IMR-90 (cell line): ENCODE data around the gene FOXP4. TPM values are rescaled to one million over a fixed set of nuclear protein-coding genes. Genes with fewer than 3 reads are reported as not detected.

Experiments
- ATAC-seq: fragments of 200-7000 bp; cut with Tn5 transposase; 2 replicates; pipeline ENCODE4 v1.9.1; 2020; ENCODE audit warnings: low read depth, mild to moderate bottlenecking, moderate library complexity
- BruUV-seq: library from RNA; stranded (reverse); fragments of 400-500 nt; replicated peaks from 2 replicates; lab custom pipeline; 2021; lab: Mats Ljungman, UMichigan
- CTCF ChIA-PET: fragments of 300-600 bp; formaldehyde crosslinking; extraction: SDS; loops from one replicate; lab custom pipeline; 2021; ENCODE audit warnings: antibody characterized with exemption; lab: Yijun Ruan, JAX
- POLR2A ChIA-PET: fragments of 300-600 bp; sonication (Branson Sonifier 250); formaldehyde crosslinking; loops from one replicate; lab custom pipeline; 2022; ENCODE audit warnings: antibody characterized with exemption; ENCODE audit not compliant: unreplicated experiment; lab: Charles Lee
- DNase-seq: peaks from one replicate; pipeline ENCODE4 v3.0.0; 2013
- H2AFZ ChIP-seq: replicated peaks from 2 replicates; pipeline ENCODE3; 2013; ENCODE audit warnings: low read length, mild to moderate bottlenecking; ENCODE audit not compliant: poor library complexity
- H2AK5ac ChIP-seq: 2 replicates; pipeline ENCODE4 v1.6.1; 2013; ENCODE audit warnings: low read depth, low read length, inconsistent platforms
- H2AK9ac ChIP-seq: replicated peaks from 2 replicates; pipeline ENCODE3; 2013; ENCODE audit warnings: mild to moderate bottlenecking, low read depth, low read length, moderate library complexity; ENCODE audit not compliant: poor library complexity
- H2BK120ac ChIP-seq: 2 replicates; pipeline ENCODE4 v1.6.1; 2013; ENCODE audit warnings: low read depth, low read length, inconsistent platforms
- H2BK15ac ChIP-seq: 3 replicates; pipeline ENCODE4 v1.6.1; 2013; ENCODE audit warnings: low read depth, low read length, inconsistent platforms
- H2BK20ac ChIP-seq: 2 replicates; pipeline ENCODE4 v1.6.1; 2013; ENCODE audit warnings: low read depth, mild to moderate bottlenecking, inconsistent platforms, low read length, moderate library complexity
- H2BK5ac ChIP-seq: 2 replicates; pipeline ENCODE4 v1.6.1; 2013; ENCODE audit warnings: mild to moderate bottlenecking, low read depth, low read length, inconsistent platforms; ENCODE audit not compliant: poor library complexity, severe bottlenecking
- H3K14ac ChIP-seq: replicated peaks from 2 replicates; pipeline ENCODE4 v1.6.1; 2013; ENCODE audit warnings: low read depth, low read length, inconsistent platforms
- H3K18ac ChIP-seq: 2 replicates; pipeline ENCODE4 v1.6.1; 2013; ENCODE audit warnings: low read depth, low read length, control low read depth
- H3K23ac ChIP-seq: 2 replicates; pipeline ENCODE4 v1.6.1; 2013; ENCODE audit warnings: low read depth, low read length, inconsistent platforms
- H3K27ac ChIP-seq: 2 replicates; pipeline ENCODE4 v1.5.1; 2013; ENCODE audit warnings: mild to moderate bottlenecking, control low read depth, low read length; ENCODE audit not compliant: insufficient read depth
- H3K27me3 ChIP-seq: 2 replicates; pipeline ENCODE4 v1.6.1; 2013; ENCODE audit warnings: low read length; ENCODE audit not compliant: control insufficient read depth, insufficient read depth
- H3K36me3 ChIP-seq: 2 replicates; pipeline ENCODE4 v1.6.1; 2013; ENCODE audit warnings: low read length, mixed read lengths; ENCODE audit not compliant: control insufficient read depth, insufficient read depth
- H3K4ac ChIP-seq: 2 replicates; pipeline ENCODE4 v1.6.1; 2013; ENCODE audit warnings: low read depth, low read length, inconsistent platforms
- H3K4me1 ChIP-seq: 2 replicates; pipeline ENCODE4 v1.6.1; 2013; ENCODE audit warnings: low read length, mixed read lengths; ENCODE audit not compliant: control insufficient read depth, insufficient read depth
- H3K4me2 ChIP-seq: 2 replicates; pipeline ENCODE4 v1.6.1; 2013; ENCODE audit warnings: low read depth, mild to moderate bottlenecking, control low read depth, low read length, moderate library complexity
- H3K4me3 ChIP-seq: 2 replicates; pipeline ENCODE4 v1.5.1; 2013; ENCODE audit warnings: low read depth, mild to moderate bottlenecking, control low read depth, low read length, moderate library complexity; ENCODE audit not compliant: insufficient read depth
- H3K56ac ChIP-seq: 2 replicates; pipeline ENCODE4 v1.6.1; 2013; ENCODE audit warnings: low read length, inconsistent platforms; ENCODE audit not compliant: insufficient read depth; ENCODE audit errors: extremely low read depth
- H3K79me1 ChIP-seq, 2 experiments: 2 replicates each; pipeline ENCODE4 v1.6.1; 2013; ENCODE audit warnings: low read length in 2 of 2, inconsistent platforms in 1 of 2, low read depth in 1 of 2
- H3K9ac ChIP-seq: 2 replicates; pipeline ENCODE4 v1.6.1; 2013; ENCODE audit warnings: low read depth, low read length, control low read depth
- H3K9me1 ChIP-seq: 2 replicates; pipeline ENCODE4 v1.6.1; 2013; ENCODE audit warnings: low read length, inconsistent platforms; ENCODE audit not compliant: insufficient read depth
- H3K9me3 ChIP-seq: 2 replicates; pipeline ENCODE4 v1.6.1; 2013; ENCODE audit warnings: low read length; ENCODE audit not compliant: control insufficient read depth, insufficient read depth
- H4K20me1 ChIP-seq: 2 replicates; pipeline ENCODE4 v1.6.1; 2013; ENCODE audit warnings: low read length, inconsistent platforms; ENCODE audit not compliant: insufficient read depth
- H4K5ac ChIP-seq: 2 replicates; pipeline ENCODE4 v1.6.1; 2013; ENCODE audit warnings: mild to moderate bottlenecking, low read depth, low read length, control low read depth
- H4K8ac ChIP-seq, 2 experiments: 2 replicates each; pipeline ENCODE4 v1.6.1; 2013; ENCODE audit warnings: low read depth in 2 of 2, low read length in 2 of 2, control low read depth in 1 of 2, inconsistent platforms in 1 of 2
- H4K91ac ChIP-seq: 2 replicates; pipeline ENCODE4 v1.6.1; 2013; ENCODE audit warnings: low read depth, low read length, inconsistent platforms; ENCODE audit not compliant: insufficient read depth
- FOS ChIP-seq: fragments of 150-350 bp; IDR thresholded peaks from 2 replicates; pipeline ENCODE4 v1.6.1; 2016; ENCODE audit warnings: low read depth, low read length
- NFE2L2 ChIP-seq: fragments of 150-350 bp; IDR thresholded peaks from 2 replicates; pipeline ENCODE4 v1.6.1; 2016; ENCODE audit warnings: low read depth, mild to moderate bottlenecking, low read length
- WGBS, 2 experiments: methylation state at CpG; one replicate each; pipeline versions ENCODE4 v1.1.5 to v1.1.7; 2013; ENCODE audit warnings: missing lambda C conversion rate in 2 of 2; ENCODE audit not compliant: insufficient read length in 1 of 2; ENCODE audit errors: extremely low coverage in 2 of 2; 5-methylcytosine and 5-hydroxymethylcytosine counted together
- dilution Hi-C: fragments of 300-500 bp; cut with HindIII; formaldehyde crosslinking; loops from one replicate; pipeline ENCODE4 v1.14.3; 2018; ENCODE audit warnings: low sequenced_read_pairs; ENCODE audit not compliant: unreplicated experiment
- in situ Hi-C: fragments of 300-500 bp; cut with MboI; formaldehyde crosslinking; loops from 3 replicates; pipeline ENCODE4 v1.14.3; 2019; ENCODE audit warnings: low sequenced_read_pairs, inconsistent platforms, mixed read lengths
- intact Hi-C: fragments of 100-400 bp; cut with micrococcal nuclease; formaldehyde crosslinking; loops from 2 replicates; pipeline ENCODE4 v1.10.0; 2022
- polyA plus RNA-seq, 3 experiments: library from polyadenylated mRNA; depleted of rRNA; stranded (reverse); fragments of >200 nt; gene quantifications; 2 replicates each; pipeline ENCODE4 v1.2.3, GENCODE V29; 2012; ENCODE audit warnings: low replicate concordance in 1 of 3
- total RNA-seq: library from RNA; depleted of rRNA; stranded (reverse); fragments of >200 nt; gene quantifications from 2 replicates; pipeline ENCODE4 v1.2.3, GENCODE V29; 2012
- TF ChIP-seq, protein P1 (sequence below): fragments of 150-350 bp; IDR thresholded peaks from 2 replicates; pipeline ENCODE4 v1.6.1; 2017; ENCODE audit warnings: mild to moderate bottlenecking, antibody characterized with exemption, low read length, low read depth
- TF ChIP-seq, protein P2 (sequence below): conservative IDR thresholded peaks from 2 replicates; pipeline ENCODE4 v1.5.1; 2012; ENCODE audit warnings: mild to moderate bottlenecking, low read depth, low read length, improper control_type of control experiment

Gene FOXP4
- total and polyA plus RNA-seq, 2 of the 4 experiments (the other 2 are of a cell fraction), result 0.72 to 9.5 TPM

DNA sequence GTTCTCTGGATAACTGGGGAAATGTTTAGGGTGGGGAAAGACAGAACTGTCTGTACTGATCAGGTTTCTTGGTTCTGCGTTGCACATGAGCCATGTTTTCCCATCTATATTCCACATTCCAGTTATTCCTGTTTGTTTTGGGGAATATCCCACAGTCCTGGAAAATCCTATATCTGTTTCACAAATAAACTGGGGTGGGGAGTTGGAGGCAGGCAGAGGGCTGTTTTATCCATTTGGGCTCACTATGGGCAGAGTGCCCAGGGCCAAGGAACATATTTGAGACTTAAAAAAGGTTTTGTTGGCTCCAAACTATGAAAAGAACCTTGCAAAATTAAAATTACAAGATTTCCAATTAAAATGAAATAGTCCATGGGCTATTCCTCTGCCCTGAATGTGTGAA, 21.5 kb downstream of the FOXP4 start:
- Histone ChIP-seq H3K9ac (no peak overlapping the region), H2AK9ac (no peak overlapping the region), H4K5ac (no peak overlapping the region), H4K91ac (no peak overlapping the region), H2AFZ (no peak overlapping the region), H2BK5ac (no peak overlapping the region), H2BK15ac (no peak overlapping the region), H3K4me3 (no peak overlapping the region), H3K27ac (no peak overlapping the region), H2BK20ac (no peak overlapping the region), H3K23ac (no peak overlapping the region), H3K18ac (no peak overlapping the region), H2BK120ac (no peak overlapping the region), H3K4ac (no peak overlapping the region), H3K9me3 (no peaks in the 10 kb centered on the region), H3K79me1 (peaks cover 5 to 37% of the 10 kb centered on the region in 2 experiments; a peak in 3 of 4 replicates), H3K27me3 (no peaks in the 10 kb centered on the region), H3K4me2 (no peak overlapping the region), H2AK5ac (no peak overlapping the region), H3K56ac (no peak overlapping the region), H3K4me1 (peaks cover 10% of the 10 kb centered on the region; the same call in 1 of the 2 replicates), H4K20me1 (no peaks in the 10 kb centered on the region; the same call in 1 of the 2 replicates), H4K8ac (no peak overlapping the region), H3K36me3 (peaks cover 24% of the 10 kb centered on the region), H3K9me1 (peaks cover 30% of the 10 kb centered on the region; the same call in 1 of the 2 replicates), H3K14ac (no peak overlapping the region)
- no TSS peak for BruUV-seq
- ChIA-PET CTCF (no interaction called here), POLR2A (no interaction called here)
- no peak for DNase-seq
- TF ChIP-seq, protein P1, sequence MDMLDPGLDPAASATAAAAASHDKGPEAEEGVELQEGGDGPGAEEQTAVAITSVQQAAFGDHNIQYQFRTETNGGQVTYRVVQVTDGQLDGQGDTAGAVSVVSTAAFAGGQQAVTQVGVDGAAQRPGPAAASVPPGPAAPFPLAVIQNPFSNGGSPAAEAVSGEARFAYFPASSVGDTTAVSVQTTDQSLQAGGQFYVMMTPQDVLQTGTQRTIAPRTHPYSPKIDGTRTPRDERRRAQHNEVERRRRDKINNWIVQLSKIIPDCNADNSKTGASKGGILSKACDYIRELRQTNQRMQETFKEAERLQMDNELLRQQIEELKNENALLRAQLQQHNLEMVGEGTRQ, result no peak
- TF ChIP-seq, protein P2, sequence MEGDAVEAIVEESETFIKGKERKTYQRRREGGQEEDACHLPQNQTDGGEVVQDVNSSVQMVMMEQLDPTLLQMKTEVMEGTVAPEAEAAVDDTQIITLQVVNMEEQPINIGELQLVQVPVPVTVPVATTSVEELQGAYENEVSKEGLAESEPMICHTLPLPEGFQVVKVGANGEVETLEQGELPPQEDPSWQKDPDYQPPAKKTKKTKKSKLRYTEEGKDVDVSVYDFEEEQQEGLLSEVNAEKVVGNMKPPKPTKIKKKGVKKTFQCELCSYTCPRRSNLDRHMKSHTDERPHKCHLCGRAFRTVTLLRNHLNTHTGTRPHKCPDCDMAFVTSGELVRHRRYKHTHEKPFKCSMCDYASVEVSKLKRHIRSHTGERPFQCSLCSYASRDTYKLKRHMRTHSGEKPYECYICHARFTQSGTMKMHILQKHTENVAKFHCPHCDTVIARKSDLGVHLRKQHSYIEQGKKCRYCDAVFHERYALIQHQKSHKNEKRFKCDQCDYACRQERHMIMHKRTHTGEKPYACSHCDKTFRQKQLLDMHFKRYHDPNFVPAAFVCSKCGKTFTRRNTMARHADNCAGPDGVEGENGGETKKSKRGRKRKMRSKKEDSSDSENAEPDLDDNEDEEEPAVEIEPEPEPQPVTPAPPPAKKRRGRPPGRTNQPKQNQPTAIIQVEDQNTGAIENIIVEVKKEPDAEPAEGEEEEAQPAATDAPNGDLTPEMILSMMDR, result no peak
- TF ChIP-seq NFE2L2 (no peak), FOS (no peak)
- ATAC-seq, result no peak
- no CpG with 5 or more reads among the region's 1 CpG for WGBS, 2 experiments
- dilution Hi-C loops, result no loop called here
- intact Hi-C loops, result no loop called here
- in situ Hi-C loops, result no loop called here
